ENCODE data around the gene DELE1.
A peak's percentile ranks its signal among the peaks of the same experiment; 100 is the strongest.
"Not testable (repeated sequence)": the region's sequence is repeated elsewhere in the genome, so short reads cannot be mapped to it uniquely, and the experiment has no call there.

Gene DELE1

DNA sequence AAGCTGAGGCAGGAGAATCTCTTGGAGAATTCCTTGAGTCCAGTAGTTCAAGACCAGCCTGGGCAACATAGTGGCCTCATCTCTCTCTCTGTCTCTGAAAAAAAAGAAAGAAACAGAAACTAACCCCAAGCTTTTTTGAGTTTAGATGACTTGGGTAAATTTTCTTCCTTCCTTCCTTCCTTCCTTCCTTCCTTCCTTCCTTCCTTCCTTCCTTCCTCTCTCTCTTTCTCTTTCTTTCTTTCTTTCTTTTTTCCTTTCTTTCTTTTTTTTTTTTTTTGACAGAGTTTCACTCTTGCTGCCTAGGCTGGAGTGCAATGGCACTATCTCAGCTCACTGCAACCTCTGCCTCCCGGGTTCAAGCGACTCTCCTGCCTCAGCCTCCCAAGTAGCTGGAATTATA, 33.2 kb upstream of the DELE1 start:
- DNase-seq, result not testable (repeated sequence)

- no peak for DNase-seq
These were observed 26.2 kb upstream of the DELE1 start for GRCh38 chr5:141897425-141897824.

GRCh38 chr5:141898448-141899049, 25.1 kb upstream of the DELE1 start:
- DNase-seq, result no peak

GRCh38 chr5:141902015-141902814, 21.5 kb upstream of the DELE1 start:
- no peak for DNase-seq

DNA sequence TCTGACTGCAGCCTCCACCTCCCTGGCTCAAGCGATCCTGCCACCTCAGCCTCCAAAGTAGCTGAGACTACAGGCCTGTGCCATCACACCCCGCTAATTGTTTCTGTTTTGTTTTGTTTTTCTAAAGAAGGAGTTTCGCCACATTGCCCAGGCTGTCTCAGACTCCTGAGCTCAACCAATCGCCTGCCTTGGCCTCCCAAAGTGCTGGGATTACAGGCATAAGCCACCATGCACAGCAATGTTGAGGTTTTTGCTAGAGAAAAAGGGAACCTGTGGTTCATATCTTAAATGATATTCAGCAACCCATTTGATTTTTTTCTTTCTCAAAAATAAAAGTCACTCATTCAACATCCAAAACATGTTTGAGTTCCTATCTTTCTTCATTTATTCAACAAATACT, 20.4 kb upstream of the DELE1 start:
- no peak for DNase-seq

GRCh38 chr5:141904551-141904950, 19.1 kb upstream of the DELE1 start:
- no peak for DNase-seq

DNA sequence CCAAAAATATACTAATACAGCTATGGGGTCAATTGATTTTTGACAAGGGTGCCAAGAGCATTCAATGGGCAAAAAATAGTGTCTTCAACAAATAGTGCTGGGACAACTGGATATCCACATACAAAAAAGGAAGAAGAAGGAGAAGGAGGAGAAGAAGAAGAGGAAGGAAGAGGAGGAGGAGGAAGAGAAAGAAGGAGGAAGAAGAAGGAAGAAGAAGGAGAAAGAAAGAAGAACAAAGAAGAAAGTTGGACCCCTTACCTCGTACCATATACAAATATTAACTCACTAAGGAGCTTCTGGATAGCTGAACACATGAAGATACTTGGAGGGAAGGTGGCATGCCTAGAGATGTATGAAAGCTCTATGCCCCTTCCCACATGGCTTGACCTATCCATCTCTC, 17.2 kb upstream of the DELE1 start:
- no peak for DNase-seq

GRCh38 chr5:141906972-141907371, 16.7 kb upstream of the DELE1 start:
- no peak for DNase-seq

DNA sequence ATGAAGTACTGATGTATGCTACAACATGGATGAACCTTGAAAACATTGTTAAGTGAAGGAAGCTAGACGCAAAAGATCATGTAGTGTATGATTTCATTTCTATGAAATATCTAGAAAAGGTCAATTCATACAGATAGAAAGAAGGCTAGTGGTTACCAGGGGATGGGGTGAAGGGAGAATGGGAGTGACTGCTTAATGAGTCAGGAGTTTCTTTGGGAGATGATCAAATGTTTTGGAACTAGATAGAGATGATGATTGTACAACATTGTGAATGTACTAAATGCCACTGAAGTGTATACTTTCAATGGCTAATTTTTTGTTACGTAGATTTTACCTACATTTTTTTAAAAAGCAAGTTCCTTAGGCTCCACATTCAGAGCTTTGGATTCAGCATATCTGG, 14.9 kb upstream of the DELE1 start:
- DNase-seq, result no peak

- no peak for DNase-seq
These were observed 14.5 kb upstream of the DELE1 start for GRCh38 chr5:141909212-141909611.

DNA sequence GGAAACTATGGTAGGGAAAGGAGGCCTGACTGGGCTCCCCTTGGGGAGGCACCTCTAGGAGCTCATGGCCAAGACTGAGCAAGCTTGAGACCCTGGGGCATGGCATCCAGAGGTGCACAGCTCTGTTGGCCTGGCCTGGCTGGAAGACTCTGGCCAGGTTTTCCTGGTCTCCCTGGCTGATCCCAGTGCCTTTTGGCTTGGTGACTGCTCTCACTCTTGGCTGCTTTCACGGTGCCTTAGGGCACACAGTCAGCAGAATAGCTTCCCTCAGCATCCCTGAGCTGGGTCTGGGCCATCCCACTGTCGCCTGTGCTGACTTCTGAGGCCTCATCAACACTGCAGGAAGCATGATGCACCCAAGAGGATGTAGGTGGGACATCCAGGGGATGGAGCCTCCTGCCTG, 13.4 kb upstream of the DELE1 start:
- DNase-seq, result no peak

DNA sequence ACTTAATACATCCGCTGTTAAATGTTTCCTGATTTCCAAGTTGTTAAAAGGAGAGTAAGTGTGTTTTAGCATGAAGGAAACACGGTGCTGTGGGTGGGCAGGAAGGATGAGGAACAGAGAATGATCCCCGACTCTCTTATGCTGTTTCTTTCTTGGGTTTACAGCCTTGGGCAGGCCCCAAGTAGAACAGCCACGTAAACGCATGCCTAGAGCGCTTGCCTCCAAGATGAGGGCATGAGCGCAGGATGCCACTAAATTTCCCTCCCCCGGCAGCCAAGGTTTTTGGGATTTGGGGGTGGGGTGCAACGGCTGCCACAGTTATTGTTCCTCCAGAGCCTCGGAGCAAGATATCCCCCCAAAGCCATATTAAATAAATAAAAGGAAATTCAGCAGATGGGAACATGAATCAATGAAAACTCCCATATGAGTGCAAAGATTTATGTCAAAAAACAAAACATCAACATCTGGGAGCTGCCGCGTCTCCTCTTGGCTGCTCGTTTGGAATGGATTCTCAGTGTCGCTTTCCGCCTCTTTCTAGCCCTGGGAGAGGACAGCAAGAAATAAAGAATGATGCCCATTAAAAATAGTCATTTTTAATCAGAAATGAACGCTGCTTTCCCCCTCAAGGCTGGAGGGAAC, 10.0 kb upstream of the DELE1 start:
- no peak for DNase-seq

- peak; percentile 7 for DNase-seq
These were observed 9.4 kb upstream of the DELE1 start for GRCh38 chr5:141914199-141914743.

DNA sequence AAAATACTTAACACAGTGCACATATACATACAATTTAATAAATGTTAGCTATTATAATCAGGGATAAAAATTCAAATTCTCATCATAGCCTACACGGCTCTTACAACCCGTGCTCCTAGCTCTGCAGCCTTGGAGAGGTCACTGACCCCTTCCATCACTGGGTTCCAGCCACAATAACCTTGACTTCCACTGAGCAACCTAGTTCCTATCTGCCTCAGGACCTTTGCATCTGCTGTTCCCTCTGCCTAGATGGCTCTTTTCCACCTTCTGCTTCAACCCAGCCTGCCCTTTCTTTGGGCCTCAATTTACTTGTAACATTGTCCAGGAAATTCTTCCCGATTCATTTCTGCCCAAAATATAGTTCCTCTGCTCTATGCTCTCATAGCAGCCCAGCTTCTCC, 8.9 kb upstream of the DELE1 start:
- no peak for DNase-seq

DNA sequence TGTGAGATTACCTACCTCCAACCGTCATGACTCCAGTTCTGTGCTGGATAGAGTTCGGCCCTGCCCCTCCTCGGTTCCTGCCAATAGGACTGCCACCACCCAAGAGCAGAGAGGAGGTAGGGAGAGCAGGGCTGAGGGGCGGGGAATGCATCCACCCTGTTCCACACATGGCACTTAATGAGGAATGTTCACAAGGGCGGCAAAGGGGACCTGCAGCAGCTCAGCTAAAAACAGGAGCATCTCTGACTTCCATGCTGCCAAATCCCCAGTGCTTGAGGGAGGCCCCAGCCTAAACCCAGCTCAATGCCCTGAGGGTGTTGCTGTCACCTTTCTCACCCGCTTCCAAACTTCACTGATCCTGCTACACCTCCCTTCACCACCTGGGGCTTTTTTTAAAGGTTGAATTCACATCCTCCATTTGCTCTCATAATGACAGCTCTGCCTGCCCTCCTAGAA, 7.8 kb upstream of the DELE1 start:
- DNase-seq, result no peak

DNA sequence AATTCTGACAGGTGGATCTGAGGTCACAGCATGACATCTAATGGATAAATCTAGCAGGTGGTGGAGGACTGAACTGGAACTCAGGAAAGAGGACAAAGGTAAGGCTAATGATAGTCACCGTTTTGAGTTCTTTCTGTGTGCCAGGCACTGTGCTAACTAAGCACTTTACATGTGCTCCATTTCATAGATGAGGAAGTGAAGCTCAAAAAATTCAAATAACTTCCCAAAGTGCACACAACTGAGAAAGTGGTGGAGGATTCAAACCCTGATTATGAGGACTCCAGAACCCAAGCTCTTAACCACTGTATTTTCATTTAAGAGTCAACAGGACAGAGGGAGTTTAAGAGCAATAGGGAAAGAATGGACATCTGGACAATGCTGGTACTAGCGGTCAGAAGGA, 7.1 kb upstream of the DELE1 start:
- no peak for DNase-seq

DNA sequence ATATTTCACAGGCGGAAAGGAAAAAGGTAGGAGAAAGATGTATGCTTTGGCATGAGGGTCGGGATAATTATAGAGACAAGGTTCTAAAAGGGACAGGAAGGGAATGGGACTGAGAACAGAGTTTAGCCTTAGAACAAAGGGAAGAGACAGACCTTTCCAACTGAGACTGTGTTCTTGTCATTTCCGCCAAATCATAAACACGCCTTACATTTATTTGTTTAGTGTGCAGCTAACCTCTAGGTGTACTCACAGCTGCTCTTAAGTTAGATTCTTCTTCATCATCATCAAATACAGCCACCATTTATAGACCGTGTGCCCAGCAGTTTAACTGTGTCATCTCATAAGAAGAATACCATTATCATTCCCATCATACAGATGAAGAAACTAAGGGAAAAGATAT, 5.9 kb upstream of the DELE1 start:
- no peak for DNase-seq

GRCh38 chr5:141919218-141920119, 4.2 kb upstream of the DELE1 start:
- DNase-seq, result no peak

- DNase-seq, result no peak
These were observed 2.9 kb upstream of the DELE1 start for GRCh38 chr5:141920771-141921170.

DNA sequence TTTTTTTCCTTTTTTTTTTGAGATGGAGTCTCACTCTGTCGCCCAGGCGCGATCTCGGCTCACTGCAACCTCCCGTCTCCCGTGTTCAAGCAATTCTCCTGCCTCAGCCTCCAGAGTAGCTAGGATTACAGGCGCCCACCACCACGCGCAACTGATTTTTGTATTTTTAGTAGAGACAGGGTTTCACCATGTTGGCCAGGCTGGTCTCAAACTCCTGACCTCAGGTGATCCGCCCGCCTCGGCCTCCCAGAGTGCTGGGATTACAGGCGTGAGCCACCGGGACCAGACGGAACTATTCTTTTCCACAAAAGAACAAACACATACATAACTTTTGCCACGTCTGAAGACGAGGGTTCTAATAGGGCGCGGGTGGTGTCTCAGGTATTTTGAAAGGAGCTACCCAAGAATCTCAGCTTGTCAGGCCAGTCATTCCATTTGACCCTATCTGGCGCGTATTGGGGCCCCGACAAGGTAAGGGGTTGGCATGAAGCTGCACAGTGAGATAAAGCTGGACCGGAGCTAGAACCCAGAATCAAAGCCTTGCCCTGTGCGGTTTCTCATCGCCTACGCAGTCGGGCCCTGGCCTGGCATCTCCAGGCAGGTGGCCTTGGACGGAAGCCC, 734 bp upstream of the DELE1 start:
- not testable (repeated sequence) for DNase-seq

GRCh38 chr5:141926434-141926833, 2.8 kb downstream of the DELE1 start:
- DNase-seq, result no peak

DNA sequence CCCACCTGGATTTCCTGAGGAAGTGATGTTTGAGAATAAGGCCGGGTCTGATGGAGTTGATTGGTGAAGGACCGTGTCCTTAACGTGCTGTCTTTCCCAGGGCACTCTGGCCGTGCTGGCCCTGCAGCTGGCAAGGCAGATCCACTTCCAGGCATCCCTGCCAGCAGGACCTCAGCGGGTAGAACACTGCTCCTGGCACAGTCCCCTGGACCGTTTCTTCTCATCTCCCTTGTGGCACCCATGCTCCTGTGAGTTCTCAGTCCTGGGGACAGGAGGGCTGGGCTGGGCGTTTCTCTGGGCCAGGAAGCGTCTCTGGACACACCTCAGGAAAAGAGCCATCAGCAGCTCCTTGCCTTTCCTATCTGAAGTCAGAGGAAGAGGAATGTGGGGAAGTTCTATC, 4.4 kb downstream of the DELE1 start:
- DNase-seq, result no peak
